ENCODE data around the gene CSMD2.

Gene CSMD2

DNA sequence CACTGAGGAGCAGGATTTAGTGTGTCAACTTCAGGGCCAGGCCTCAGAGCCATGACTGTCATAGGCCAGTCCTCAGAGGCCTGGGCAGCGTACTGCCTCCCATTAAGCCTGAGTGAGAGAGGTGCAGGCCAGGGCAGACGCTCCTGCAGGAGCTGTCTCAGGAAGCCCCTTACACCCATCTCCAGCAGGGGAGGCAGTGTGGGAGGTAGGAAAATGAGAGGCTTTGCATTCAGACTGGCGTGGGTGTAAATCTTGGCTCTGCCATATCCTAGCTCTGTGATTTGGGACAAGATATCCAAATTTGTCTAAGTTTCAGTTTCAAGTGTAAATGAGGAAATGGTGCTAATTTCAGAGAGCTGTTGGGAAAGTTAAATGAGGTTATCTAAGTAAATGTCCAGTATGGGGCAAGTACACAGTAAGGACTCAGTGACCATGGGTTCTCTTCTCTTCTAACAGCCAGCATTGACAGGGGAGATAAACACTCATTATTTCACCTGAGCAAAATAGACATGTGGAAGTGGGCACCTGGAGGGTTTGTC, 508.5 kb downstream of the CSMD2 start:
- no peak for DNase-seq

DNA sequence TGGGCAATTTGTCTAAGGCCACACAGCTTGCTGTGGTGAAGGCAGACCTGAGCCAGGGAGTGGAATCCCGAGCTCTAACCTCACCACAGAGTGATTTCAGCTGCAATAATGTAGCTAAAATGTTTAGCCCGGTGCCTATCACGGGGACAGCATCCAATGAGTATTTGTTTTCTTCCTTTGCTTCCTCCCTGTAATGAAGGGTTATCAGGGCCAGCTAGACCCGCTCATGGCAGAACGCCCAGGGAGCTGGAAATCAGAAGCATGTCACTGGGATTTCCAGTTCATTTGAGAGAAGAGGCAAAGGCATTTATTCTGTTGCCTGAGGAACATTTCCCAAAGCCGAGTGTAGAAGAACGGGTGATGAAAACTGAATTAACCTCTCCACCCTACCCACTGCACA, 509.5 kb downstream of the CSMD2 start:
- no peak for DNase-seq

GRCh38 chr1:33654267-33654834, 510.7 kb downstream of the CSMD2 start:
- DNase-seq: no peak

GRCh38 chr1:33653226-33653625, 511.8 kb downstream of the CSMD2 start:
- DNase-seq: no peak

GRCh38 chr1:33650708-33651107, 514.3 kb downstream of the CSMD2 start:
- DNase-seq: no peak

- DNase-seq: no peak
These were observed 515.3 kb downstream of the CSMD2 start for GRCh38 chr1:33649759-33650158.

GRCh38 chr1:33643216-33643615, 521.8 kb downstream of the CSMD2 start:
- DNase-seq: no peak

GRCh38 chr1:33641104-33641830, 523.8 kb downstream of the CSMD2 start:
- no peak for DNase-seq

DNA sequence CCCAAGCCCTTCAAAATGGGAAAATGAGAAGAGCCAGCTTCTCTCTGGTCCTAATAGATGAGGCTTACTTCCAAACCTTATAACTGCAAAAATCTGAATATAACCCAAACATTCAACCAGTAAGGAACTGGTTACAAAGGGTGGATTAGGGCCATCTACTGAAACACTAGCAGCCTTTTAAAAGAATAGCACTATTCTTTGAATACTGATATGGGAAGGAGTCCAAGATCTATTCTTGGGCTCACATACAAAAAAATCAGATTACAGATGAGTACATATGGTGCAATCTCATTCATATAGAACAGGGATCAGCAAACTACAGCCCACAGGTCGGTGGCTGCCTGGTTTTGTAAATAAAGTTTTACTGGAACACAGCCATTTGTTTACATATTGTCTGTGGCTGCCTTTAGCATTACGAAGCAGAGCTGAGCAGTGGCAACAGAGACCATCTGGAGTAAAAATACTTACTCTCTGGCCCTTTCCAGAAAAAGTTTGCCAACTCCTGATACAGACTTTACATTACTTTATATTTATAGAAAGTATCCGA, 524.8 kb downstream of the CSMD2 start:
- DNase-seq: no peak

DNA sequence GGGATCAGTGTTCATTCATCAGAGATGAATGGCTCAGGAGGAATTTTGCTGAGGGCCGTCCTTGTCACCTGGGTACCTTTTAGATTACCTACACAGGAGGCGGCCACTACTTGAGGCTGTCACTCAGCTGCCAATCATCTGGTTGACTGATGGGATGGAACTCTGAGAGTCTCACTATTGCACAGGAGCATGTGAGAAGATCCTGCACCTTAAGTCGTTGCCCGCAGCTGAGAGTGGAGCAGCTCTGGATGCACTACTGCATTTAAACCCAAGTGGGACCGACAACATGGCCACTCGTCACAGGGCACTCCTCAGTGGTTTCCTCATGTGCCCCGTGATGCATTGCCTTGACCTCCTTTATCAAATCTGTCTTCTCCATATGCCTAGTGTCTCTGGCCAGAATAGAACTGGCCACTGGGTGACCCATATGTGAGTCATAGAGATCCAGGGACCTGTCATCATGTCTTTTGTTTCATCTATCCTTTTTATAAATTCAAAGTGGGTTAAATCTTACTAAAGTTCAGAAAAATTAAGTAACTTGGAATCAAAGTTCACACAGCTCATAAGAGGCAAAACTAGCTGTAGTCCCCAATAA, 527.1 kb downstream of the CSMD2 start:
- no peak for DNase-seq

DNA sequence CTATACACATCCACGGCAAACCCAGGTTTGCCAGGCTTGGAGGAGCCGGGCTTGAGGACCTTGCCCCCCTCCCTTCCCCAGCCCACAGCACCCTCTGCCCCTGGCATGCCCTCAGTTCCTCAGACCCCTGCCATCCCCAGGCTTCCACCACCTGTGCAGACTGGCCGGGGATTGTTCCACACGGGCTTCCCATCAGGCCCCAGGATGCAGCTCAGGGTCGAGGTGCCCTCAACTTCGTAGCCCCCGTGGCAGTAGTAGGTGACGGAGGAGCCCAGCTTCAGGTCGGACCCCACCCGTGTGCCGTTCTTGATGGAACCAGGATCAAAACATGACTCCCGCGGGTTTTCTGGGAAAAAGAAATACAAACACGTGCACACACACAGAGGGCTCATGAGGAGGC, 528.8 kb downstream of the CSMD2 start:
- DNase-seq: no peak

DNA sequence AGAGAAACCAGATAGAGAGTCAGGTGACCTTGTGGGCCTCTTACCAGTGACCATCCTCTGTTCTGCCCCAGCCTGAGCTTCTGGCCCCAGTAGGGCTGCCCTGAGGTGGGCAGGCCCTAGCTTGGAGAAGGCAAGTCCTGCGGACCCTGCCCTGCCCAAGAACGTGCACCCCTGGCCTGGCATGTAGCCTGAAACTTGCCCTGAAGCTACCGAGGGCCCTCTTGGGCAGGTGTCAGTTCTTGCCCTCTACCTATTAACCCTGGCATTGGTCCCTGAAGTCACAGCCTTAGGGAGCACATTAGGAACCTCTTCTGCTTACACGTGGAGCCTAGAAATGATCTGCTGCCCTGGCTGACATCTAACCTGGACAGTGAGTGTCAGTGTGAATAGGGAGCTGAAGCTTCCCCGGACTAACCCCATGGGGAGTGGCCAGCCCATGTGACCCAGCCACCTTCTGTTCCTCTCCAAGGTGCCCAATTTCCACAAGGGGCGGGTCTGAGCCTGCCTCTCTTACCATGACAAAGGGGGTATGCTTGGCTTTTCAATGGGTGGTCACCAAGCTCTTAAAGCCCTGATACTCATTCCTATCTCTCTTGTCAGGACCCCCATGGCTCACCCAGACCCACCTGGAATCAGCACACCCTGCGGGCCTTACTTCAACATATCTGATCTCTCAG, 529.6 kb downstream of the CSMD2 start:
- DNase-seq: no peak

GRCh38 chr1:33634806-33635205, 530.2 kb downstream of the CSMD2 start:
- no peak for DNase-seq

DNA sequence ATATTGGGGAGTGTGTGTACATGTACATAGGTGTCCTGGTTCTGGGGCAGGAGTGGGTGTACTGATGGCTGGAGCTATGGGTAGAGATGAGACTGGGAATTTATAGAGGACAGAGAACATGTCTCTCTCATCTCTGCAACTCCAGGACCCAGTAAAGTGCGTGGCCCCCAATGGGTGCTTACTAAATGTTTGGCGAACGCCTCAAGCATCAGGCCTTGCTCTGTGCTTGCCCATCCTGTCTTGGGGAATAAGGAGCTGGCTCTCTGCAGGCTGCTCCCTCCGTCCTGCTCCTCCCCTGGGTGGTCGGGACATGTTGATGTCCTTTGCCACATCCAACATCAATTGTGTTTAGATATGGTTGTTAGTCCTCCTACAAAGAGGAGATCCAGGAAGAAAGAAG, 530.9 kb downstream of the CSMD2 start:
- DNase-seq: no peak

DNA sequence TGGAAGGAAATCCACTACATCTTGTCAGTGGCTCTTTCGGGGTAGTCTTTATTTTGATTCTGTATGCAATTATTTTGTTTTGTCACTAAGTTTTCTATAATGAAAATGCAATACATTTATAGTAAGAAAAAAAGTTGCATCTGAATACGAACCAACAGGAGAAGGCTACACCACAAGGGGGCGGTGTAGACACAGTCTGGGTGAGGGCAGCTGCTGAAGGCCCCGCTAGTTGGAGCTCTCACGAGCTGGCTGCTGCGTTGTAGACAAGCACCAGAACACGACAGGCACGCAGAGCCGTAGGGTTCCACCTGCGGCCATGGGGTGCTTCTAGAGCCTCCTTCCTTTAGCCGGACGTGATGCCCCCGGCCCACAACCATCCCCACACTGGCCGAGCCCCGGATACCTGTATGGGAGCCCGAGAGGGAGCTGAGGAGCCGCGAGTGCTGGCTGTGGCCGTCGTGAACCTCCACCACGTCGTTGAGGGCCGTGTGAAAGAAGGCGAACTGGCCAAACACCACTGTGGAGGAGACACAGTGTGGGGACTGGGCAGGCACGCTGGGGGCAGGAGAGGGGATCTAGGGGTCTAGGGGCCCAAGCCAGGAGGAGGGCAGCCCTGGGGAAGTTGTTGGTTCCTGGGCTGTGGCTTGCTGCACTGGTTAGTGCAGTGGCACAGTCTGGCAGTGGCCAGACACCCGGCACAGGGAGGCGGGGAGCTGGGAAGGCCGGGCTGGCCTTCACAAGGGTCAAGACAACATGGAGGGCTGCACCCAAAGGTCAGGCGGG, 531.8 kb downstream of the CSMD2 start:
- DNase-seq: peak; percentile 58 to 82 (median 72)

GRCh38 chr1:33630686-33631085, 534.3 kb downstream of the CSMD2 start:
- DNase-seq: no peak

GRCh38 chr1:33626801-33627200, 538.2 kb downstream of the CSMD2 start:
- DNase-seq: no peak

GRCh38 chr1:33624991-33625870, 539.8 kb downstream of the CSMD2 start:
- DNase-seq: no peak

- no peak for DNase-seq
These were observed 540.6 kb downstream of the CSMD2 start for GRCh38 chr1:33624261-33624990.

GRCh38 chr1:33623811-33624210, 541.2 kb downstream of the CSMD2 start:
- no peak for DNase-seq

DNA sequence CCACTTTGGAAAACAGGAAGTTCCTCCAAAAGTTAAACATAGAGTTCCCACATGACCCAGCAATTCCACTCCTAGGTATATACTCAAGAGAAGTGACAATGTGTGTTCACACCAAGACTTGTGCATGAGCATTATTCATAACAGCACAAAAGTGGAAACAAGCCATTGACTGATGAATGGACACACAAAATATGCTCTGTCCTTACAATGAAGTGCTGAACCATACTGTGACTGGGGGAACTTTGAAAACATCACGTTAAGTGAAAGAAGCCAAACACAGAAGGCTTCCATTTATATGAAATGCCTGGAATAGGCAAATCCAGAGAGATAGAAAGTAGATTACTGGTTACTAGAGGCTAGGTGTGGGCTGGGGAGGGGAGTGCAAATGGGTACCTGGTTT, 542.3 kb downstream of the CSMD2 start:
- DNase-seq: no peak
